Naive B cell (primary cell): Measurements from ENCODE around the gene PRKAG1. TPM values are rescaled to one million over a fixed set of nuclear protein-coding genes. Genes with fewer than 3 reads are reported as not detected.

Experiments
- ATAC-seq, 2 donors: fragments of 150-1000 bp; cut with Tn5 transposase; 2 replicates each; pipeline ENCODE4 v1.10.0; 2021; ENCODE audit warnings: low read depth in 2 of 2, mild to moderate bottlenecking in 2 of 2, moderate library complexity in 2 of 2
- DNase-seq: peaks from one replicate; pipeline ENCODE4 v3.0.0; 2022
- H3K27ac Mint-ChIP-seq, 6 donors: one replicate each; pipeline ENCODE4 v1.8.0; 2020 to 2022; ENCODE audit warnings: mild to moderate bottlenecking in 6 of 6, mixed read lengths in 6 of 6, moderate library complexity in 5 of 6, inconsistent platforms in 2 of 6
- H3K27me3 Mint-ChIP-seq, 3 donors: one replicate each; pipeline ENCODE4 v1.8.0; 2021 to 2022; ENCODE audit warnings: mixed read lengths in 3 of 3, mild to moderate bottlenecking in 1 of 3
- H3K36me3 Mint-ChIP-seq, 2 donors: one replicate each; pipeline ENCODE4 v1.8.0; 2020 to 2022; ENCODE audit warnings: mixed read lengths in 2 of 2, inconsistent platforms in 1 of 2, mild to moderate bottlenecking in 1 of 2
- H3K4me1 Mint-ChIP-seq, 3 donors: one replicate each; pipeline ENCODE4 v1.8.0; 2020 to 2022; ENCODE audit warnings: mixed read lengths in 3 of 3, inconsistent platforms in 1 of 3, mild to moderate bottlenecking in 1 of 3, moderate library complexity in 1 of 3
- H3K4me3 Mint-ChIP-seq, 8 donors: one replicate each; pipeline ENCODE4 v1.8.0; 2020 to 2022; ENCODE audit warnings: mild to moderate bottlenecking in 8 of 8, mixed read lengths in 8 of 8, moderate library complexity in 8 of 8, inconsistent platforms in 2 of 8
- H3K9me3 Mint-ChIP-seq, 7 donors: one replicate each; pipeline ENCODE4 v1.8.0; 2020 to 2022; ENCODE audit warnings: mixed read lengths in 7 of 7, mild to moderate bottlenecking in 5 of 7, inconsistent platforms in 2 of 7, moderate library complexity in 1 of 7
- polyA plus RNA-seq, 6 donors: library from polyadenylated mRNA; unstranded; fragments of 300-500 nt; fragmentation: Illumina TruSeq; gene quantifications; one replicate each; pipeline ENCODE4 v1.2.3, GENCODE V29; 2021; ENCODE audit warnings: low read depth in 6 of 6

Gene PRKAG1
- polyA plus RNA-seq, 6 donors from 2014 or later, result 36.2 to 76.2 (median 52.1) TPM

DNA sequence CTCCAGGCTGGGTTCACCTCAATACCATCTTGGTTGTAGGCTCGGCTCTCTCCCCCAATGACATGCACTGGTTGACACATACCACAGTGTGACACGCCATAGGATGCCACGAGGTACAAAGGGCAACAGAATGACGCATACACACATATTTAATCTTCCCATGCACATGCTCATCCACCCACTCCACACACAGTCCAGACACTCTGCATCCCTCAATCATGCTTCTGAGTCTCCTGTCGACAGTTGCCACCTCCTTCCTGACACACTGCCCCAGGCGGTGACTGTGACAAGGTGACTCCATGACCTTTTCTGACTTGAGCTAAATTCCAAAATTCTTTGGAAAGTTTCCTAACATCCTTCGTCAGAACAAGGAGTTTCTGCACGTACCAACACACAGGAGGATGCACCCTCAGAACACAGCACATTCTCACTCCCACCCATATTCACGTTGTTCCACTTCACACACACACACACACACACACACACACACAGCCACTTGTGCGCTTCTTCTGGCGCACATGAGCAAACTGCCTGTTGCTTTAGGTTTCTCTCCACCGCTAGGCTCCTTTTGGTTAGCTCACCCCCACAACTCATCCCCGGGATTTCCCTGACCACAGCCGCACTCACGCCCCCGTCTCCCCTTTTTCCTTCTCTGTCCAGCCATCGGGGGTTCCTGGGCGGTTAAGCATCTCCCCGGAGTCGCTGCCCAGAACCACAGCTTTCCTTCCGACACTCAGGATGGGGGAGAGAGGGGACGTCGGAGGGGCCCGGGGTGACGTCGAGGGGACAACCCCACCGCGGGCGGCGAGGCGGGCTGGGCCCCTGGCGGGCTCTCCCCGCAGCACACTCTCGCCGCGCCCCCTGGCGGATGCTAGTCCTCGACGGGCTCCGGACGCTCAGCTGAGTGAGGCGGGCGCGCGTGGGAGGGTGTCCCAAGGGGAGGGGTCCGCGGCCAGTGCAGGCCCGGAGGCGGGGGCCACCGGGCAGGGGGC is 41.0 kb downstream of the PRKAG1 start:
- Mint-ChIP-seq H3K4me1 (peaks cover 47 to 58% (median 48%) of the 10 kb centered on the region in 3 donors), H3K27ac (peak overlapping the region; percentile 80 to 93 (median 86)), H3K36me3 (peaks cover 0 to 15% of the 10 kb centered on the region in 2 donors), H3K9me3 (no peaks in the 10 kb centered on the region), H3K27me3 (peaks cover 59 to 88% (median 85%) of the 10 kb centered on the region in 3 donors), H3K4me3 (peak overlapping the region; percentile 16 to 89 (median 76))
- DNase-seq (peak; percentile 84), ATAC-seq (peak; percentile 70 to 74)

DNA sequence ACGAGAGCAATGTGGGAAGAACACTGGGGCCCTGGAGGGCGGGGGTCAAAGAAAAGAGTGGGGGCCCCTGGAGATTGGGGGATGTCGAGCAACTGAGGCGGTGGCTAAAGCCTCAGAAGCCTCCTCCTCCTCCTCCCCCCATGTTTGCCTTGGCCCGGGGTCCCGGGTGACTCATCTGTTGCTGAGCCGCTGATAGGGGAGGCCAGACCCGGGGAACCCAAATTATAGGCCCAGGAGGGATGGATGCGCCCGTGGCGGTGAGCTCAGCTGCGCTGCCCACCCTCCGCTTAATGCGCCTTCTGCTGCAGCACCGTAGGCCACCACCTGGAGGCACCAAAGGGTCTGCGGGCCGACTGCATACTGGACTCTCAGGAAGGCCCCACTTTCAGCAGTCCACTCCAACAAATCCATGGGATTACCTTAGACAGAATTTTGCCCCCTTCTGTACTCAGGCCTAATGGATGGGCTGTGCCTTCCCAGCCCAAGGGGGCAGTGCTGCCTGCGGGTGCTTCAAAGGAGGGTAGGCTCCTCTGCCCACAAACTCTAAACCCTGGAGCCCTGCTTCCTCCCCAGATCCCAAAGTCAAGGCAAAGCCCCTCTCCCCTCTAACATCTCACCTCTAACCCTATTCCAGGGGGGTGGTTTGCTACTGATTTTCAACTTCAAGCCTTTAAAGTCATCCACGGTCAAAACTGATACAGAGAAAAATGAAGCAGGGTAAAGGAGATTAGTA is 44.5 kb downstream of the PRKAG1 start:
- Mint-ChIP-seq H3K4me1 (peaks cover 35 to 59% (median 45%) of the 10 kb centered on the region in 3 donors), H3K27me3 (peaks cover 59 to 88% (median 84%) of the 10 kb centered on the region in 3 donors), H3K9me3 (no peaks in the 10 kb centered on the region), H3K27ac (no peak overlapping the region), H3K4me3 (peak overlapping the region in 1 of 8 donors; percentile 1), H3K36me3 (peaks cover 0 to 6% of the 10 kb centered on the region in 2 donors)
- DNase-seq (no peak), ATAC-seq (no peak)

DNA sequence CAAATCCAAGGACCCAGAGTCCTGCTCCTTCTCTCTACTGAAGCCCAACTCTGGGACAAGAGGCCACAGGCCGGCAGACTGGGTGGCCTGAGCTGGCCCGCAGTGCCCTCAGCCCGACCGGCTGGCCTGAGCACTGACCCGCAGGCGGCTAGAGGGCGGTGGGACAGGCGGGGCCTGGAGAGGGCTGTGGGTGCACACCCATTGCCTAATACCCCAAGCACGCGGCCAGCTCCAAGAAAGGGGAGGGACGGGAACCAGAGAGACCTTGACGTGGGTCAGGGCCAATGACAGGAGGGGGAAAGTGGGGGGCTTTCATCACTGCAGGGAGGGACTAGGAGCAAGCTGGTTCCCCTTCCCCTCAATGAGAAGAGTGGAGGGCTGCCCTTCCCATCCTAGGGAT is 45.0 kb downstream of the PRKAG1 start:
- H3K4me1 Mint-ChIP-seq, result peaks cover 33 to 58% (median 43%) of the 10 kb centered on the region in 3 donors
- H3K4me3 Mint-ChIP-seq, result no peak overlapping the region
- DNase-seq (no peak), ATAC-seq (no peak)
- peaks cover 0 to under 1% of the 10 kb centered on the region in 2 donors for H3K36me3 Mint-ChIP-seq
- peaks cover 59 to 82% (median 78%) of the 10 kb centered on the region in 3 donors for H3K27me3 Mint-ChIP-seq
- no peaks in the 10 kb centered on the region for H3K9me3 Mint-ChIP-seq
- H3K27ac Mint-ChIP-seq, result no peak overlapping the region

DNA sequence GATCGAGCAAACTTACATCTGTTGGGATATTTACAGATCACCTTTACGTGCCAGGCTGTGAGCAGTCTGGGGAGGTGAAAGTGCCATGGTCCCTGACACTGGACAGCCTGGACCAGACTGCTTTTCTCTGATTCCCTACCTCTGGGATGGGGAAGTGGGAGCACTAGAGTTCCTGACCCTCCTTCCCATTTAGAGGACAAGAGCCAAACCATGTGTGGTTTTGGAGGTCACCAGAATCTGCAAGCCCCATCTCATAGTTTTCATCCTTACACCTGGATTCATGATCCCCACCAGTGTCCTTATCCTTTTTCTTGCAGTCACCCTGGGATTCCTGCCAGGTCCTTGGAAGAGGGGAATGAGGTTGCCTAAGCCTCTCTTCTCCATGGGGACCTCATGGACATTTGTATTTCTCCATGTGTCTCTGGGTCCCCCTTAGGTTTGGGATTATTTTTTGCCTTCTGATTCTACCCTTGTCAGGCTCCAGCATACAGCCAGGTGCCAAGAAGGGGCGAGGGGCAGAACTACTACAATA is 45.6 kb downstream of the PRKAG1 start:
- no peak overlapping the region for H3K4me3 Mint-ChIP-seq

DNA sequence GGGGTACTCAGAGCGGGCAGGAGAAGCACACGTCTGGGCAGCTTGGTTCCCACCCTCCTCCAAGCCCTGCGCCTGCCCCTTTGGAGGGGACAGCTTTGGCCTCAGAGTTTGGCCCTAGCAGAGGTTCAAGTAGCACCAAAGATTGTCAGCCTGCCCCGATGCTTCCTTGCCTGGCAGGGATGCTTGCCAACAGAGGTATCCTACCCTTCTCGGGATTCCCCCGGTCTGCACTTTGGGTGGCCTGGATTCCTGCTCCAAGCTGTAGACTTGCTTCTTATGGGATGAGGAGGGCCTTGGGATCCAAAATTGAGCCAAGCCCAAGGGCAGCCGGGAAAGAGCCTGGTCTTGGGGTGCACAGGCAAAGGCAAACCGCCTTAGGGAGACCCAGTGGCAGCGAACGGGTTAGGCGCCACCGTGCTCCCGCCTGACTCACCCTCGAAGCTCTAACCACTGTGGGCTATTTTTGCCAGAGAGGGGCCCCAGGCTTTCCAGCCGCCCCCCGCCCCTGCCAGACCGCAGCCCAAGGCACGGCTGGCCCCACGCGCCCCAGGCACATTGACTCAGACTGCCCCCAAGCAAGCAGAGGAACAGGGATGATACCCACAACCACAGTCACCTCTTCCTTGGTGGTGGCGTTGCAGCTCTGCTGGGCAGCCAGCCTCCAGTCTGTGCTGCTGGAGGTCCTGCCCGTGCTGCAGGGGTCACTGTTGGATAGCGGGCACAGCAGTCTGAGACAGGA is 46.2 kb downstream of the PRKAG1 start:
- no peak for DNase-seq
- Mint-ChIP-seq H3K27me3 (peaks cover 54 to 74% (median 70%) of the 10 kb centered on the region in 3 donors), H3K4me1 (peaks cover 26 to 49% (median 40%) of the 10 kb centered on the region in 3 donors), H3K27ac (no peak overlapping the region), H3K9me3 (no peaks in the 10 kb centered on the region), H3K4me3 (peak overlapping the region in 5 of 8 donors; percentile 15 to 83 (median 60)), H3K36me3 (no peaks in the 10 kb centered on the region)
- no peak for ATAC-seq

More for the DNA sequence above, 45.6 kb downstream of the PRKAG1 start:
- peaks cover 33 to 56% (median 45%) of the 10 kb centered on the region in 3 donors for H3K4me1 Mint-ChIP-seq
- no peak overlapping the region for H3K27ac Mint-ChIP-seq
- ATAC-seq (no peak), DNase-seq (no peak)
- no peaks in the 10 kb centered on the region for H3K36me3 Mint-ChIP-seq
- no peaks in the 10 kb centered on the region for H3K9me3 Mint-ChIP-seq
- H3K27me3 Mint-ChIP-seq, result peaks cover 59 to 81% (median 77%) of the 10 kb centered on the region in 3 donors

DNA sequence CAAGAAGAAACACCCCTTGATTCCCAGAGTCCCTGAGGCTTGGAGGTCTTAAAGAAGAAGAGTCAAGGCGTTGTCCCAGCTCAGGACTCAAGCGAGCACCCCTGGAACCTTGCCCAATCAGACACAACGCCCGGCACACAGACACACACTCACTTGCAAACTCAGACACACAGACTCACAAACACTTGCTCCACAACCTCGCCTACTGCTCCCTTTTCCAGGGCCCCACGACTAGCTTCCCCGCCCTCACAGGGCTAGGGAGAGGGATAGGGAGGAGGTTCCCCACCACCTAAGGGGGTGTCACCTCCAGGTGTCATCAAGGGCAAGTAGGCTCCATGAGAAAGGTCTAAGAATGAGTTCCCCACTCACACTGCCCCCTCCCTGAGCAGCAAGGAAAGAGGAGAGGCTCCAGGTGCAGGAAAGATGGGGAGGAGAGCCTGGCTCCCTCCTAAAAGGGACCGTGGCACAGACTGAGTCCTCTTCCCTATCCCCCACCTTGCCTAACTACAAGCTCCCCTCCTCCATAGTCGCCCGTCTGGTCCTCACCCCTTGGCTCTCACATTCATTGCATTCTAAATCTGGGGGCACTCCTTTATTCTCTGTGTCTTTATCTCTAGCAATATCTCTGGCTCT is 47.8 kb downstream of the PRKAG1 start:
- Mint-ChIP-seq H3K9me3 (no peaks in the 10 kb centered on the region), H3K27ac (peak overlapping the region in 3 of 6 donors; percentile 24 to 81 (median 54)), H3K27me3 (peaks cover 39 to 60% (median 55%) of the 10 kb centered on the region in 3 donors), H3K36me3 (no peaks in the 10 kb centered on the region), H3K4me3 (peak overlapping the region in 7 of 8 donors; percentile 57 to 90 (median 78)), H3K4me1 (peaks cover 27 to 52% (median 37%) of the 10 kb centered on the region in 3 donors)
- DNase-seq, result no peak
- no peak for ATAC-seq

DNA sequence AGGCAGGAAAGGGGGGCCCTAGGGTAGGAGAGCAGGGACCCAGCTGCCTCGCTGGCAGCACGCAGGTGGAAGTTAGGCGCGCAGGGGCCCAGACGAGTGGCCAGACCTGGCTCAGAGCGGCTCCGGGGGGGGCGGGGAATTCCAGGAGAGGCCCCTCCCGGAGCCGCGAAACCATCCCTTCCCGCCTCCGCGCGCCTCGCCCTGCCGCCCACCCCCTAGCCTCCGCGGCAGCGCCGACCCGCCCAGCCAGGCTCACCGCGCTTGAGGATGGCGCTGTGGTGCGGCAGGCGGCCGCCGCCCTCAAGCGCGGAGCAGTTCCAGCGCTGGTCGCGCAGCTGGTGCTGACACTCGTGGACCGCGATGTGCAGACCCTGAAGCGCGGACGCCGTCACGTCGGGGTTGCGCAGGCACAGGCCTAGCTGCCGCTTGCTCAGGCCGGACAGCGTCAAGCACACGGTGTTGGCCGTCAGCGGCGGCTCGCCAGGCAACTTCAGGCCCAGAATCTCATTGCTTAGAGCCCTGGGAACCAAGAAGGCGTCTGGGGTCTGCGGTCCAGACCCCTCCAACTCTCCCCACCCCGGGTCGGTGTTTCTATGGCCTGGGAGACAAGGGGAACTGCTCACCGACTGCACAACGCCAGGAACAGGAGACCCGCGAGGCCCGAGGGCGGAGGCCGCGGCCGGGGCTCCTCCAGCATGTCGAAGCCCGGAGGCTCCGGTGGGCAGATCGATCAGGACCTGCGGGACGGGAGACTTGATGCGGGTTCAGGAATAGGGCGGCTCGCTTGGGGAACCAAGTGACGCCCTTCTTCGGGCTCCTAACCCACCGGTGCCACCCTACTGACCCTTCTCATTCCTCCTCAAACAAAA is 48.5 kb downstream of the PRKAG1 start:
- H3K9me3 Mint-ChIP-seq, result no peaks in the 10 kb centered on the region
- H3K36me3 Mint-ChIP-seq, result no peaks in the 10 kb centered on the region
- H3K4me3 Mint-ChIP-seq, result peak overlapping the region in 7 of 8 donors; percentile 56 to 90 (median 75)
- peaks cover 32 to 58% (median 47%) of the 10 kb centered on the region in 3 donors for H3K27me3 Mint-ChIP-seq
- peak overlapping the region in 2 of 6 donors; percentile 41 to 70 for H3K27ac Mint-ChIP-seq
- DNase-seq (peak; percentile 42), ATAC-seq (peak; percentile 75 to 77)
- H3K4me1 Mint-ChIP-seq, result peaks cover 27 to 57% (median 37%) of the 10 kb centered on the region in 3 donors

DNA sequence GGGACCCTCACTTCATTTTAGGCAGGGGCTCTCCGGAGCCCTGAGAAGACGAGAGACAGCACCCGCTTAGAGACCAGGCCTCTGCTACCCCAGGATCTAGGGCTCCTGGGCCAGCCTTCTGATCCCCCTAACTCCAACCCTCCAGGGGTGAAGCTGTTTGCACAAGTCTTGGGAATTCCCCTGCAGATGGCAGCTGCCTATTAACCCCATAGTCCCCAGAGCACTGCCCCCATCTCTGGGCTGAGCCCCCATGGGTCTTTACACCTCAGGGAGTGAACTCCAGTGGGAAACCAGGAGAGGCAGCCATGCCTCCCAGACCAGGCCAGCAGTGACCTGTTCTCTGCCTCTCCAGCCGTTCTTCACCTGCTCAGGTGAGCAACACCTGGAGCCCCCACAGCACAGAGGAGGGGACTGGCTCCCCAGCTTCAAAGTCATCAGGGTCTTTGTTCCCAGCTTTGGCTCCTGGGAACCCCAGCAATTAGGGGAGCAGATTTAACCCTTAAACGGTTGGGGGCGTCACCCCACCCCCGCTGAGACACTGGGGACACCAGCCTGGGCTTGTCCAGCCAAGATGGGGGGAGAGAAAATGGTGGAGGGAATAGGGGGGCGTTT is 49.3 kb downstream of the PRKAG1 start:
- peaks cover 26 to 50% (median 39%) of the 10 kb centered on the region in 3 donors for H3K27me3 Mint-ChIP-seq
- H3K9me3 Mint-ChIP-seq, result no peaks in the 10 kb centered on the region
- no peaks in the 10 kb centered on the region for H3K36me3 Mint-ChIP-seq
- H3K27ac Mint-ChIP-seq, result peak overlapping the region in 3 of 6 donors; percentile 38 to 70 (median 58)
- H3K4me1 Mint-ChIP-seq, result peaks cover 27 to 57% (median 37%) of the 10 kb centered on the region in 3 donors
- no peak for DNase-seq
- ATAC-seq, result peak; percentile 25 to 30
- peak overlapping the region in 6 of 8 donors; percentile 25 to 78 (median 50) for H3K4me3 Mint-ChIP-seq

DNA sequence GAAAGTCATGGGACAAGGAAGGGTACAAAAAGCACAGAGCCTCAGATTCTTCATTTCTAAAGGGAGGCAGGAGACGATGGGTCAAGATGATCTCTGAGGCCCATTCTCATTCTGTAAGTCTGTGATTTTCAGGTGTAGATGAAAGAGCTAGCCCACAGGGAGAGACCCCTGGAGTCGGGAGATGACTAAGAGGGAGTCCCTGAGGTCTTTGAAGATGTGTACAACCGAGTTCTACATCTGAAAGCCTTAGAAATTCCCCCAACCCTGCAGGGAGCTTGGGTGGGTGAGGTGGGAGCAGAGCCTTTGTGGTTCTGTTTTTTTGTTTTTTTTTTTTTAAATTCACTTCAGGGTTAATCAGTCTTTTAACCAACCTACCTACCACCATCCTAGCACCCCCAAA is 50.1 kb downstream of the PRKAG1 start:
- ATAC-seq (no peak), DNase-seq (no peak)
- H3K36me3 Mint-ChIP-seq, result no peaks in the 10 kb centered on the region
- H3K4me3 Mint-ChIP-seq, result peak overlapping the region in 4 of 8 donors; percentile 16 to 75 (median 50)
- peaks cover 27 to 52% (median 37%) of the 10 kb centered on the region in 3 donors for H3K4me1 Mint-ChIP-seq
- H3K9me3 Mint-ChIP-seq, result no peaks in the 10 kb centered on the region
- H3K27ac Mint-ChIP-seq, result peak overlapping the region in 3 of 6 donors; percentile 44 to 58 (median 49)
- peaks cover 25 to 42% (median 31%) of the 10 kb centered on the region in 3 donors for H3K27me3 Mint-ChIP-seq

DNA sequence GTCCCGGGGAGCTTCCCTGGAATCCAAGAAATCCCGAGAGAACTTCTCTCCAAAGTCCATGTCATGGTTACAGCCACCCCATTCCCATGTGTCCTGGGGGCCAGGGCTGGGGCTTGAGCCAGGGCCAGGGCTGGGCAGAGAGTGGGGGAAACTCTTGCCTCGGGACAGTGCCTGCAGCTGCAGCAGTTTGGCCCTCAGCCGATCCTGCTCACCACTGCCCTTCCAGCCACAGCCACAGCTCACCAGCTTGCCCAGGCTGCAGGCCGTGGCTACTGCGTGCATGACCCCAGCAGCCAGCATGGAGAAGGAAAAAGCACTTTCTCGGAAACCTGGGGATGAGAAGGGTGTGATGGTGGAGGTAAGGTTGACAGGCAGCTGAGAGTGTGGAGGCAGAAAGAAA is 50.6 kb downstream of the PRKAG1 start:
- Mint-ChIP-seq H3K4me1 (peaks cover 27 to 50% (median 37%) of the 10 kb centered on the region in 3 donors), H3K27me3 (peaks cover 21 to 37% (median 26%) of the 10 kb centered on the region in 3 donors), H3K27ac (peak overlapping the region in 2 of 6 donors; percentile 49 to 58), H3K4me3 (peak overlapping the region in 2 of 8 donors; percentile 16 to 75), H3K9me3 (no peaks in the 10 kb centered on the region), H3K36me3 (no peaks in the 10 kb centered on the region)
- ATAC-seq (no peak), DNase-seq (no peak)
